Hepatocyte (in vitro differentiated cells): ENCODE measurements around the gene CRK. TPM values are rescaled to one million over a fixed set of nuclear protein-coding genes. Genes with fewer than 3 reads are reported as not detected.

Experiments used
- DNase-seq: peaks from one replicate; pipeline ENCODE4 v3.0.0-alpha.2; 2016; ENCODE audit warnings: low spot score
- H2AFZ ChIP-seq: fragments of 200-600 bp; sonication (generic); 2 replicates; pipeline ENCODE4 v1.6.0; 2016; ENCODE audit warnings: antibody characterized with exemption, mild to moderate bottlenecking
- H3K27ac ChIP-seq: fragments of 200-600 bp; sonication (generic); 2 replicates; pipeline ENCODE4 v1.5.1; 2016; ENCODE audit warnings: mild to moderate bottlenecking
- H3K27me3 ChIP-seq: fragments of 200-600 bp; sonication (generic); 2 replicates; pipeline ENCODE4 v1.6.1; 2016
- H3K36me3 ChIP-seq: fragments of 200-600 bp; sonication (generic); replicated peaks from 2 replicates; pipeline ENCODE4 v1.5.1; 2016; ENCODE audit warnings: low read depth; ENCODE audit not compliant: insufficient read depth
- H3K4me1 ChIP-seq: fragments of 200-600 bp; sonication (generic); 2 replicates; pipeline ENCODE4 v1.5.1; 2016; ENCODE audit warnings: mild to moderate bottlenecking, moderate library complexity; ENCODE audit not compliant: insufficient read depth
- H3K4me2 ChIP-seq: fragments of 200-600 bp; sonication (generic); 2 replicates; pipeline ENCODE4 v1.6.0; 2016
- H3K4me3 ChIP-seq: fragments of 200-600 bp; sonication (generic); 2 replicates; pipeline ENCODE4 v1.5.1; 2016; ENCODE audit warnings: mild to moderate bottlenecking
- H3K79me2 ChIP-seq: fragments of 200-600 bp; sonication (generic); 2 replicates; pipeline ENCODE4 v1.6.0; 2017; ENCODE audit warnings: mild to moderate bottlenecking
- H3K9me2 ChIP-seq: fragments of 200-600 bp; sonication (generic); replicated peaks from 2 replicates; pipeline ENCODE4 v1.6.0; 2017; ENCODE audit warnings: mild to moderate bottlenecking; ENCODE audit not compliant: insufficient read depth
- H3K9me3 ChIP-seq: fragments of 200-600 bp; sonication (generic); 2 replicates; pipeline ENCODE4 v1.5.1; 2016; ENCODE audit warnings: low read depth, mild to moderate bottlenecking
- H4K20me1 ChIP-seq: fragments of 200-600 bp; sonication (generic); 2 replicates; pipeline ENCODE4 v1.6.0; 2016; ENCODE audit warnings: mild to moderate bottlenecking; ENCODE audit not compliant: insufficient read depth, poor library complexity, severe bottlenecking
- EZH2 ChIP-seq: fragments of 200-600 bp; sonication (generic); IDR thresholded peaks from 2 replicates; pipeline ENCODE4 v1.6.1; 2016; ENCODE audit warnings: antibody characterized with exemption, mild to moderate bottlenecking, borderline replicate concordance
- EZH2phosphoT487 ChIP-seq: fragments of 200-600 bp; sonication (generic); IDR thresholded peaks from one replicate; pipeline ENCODE4 v1.6.1; 2018; ENCODE audit warnings: antibody characterized with exemption, mild to moderate bottlenecking, low read depth, moderate library complexity; ENCODE audit not compliant: unreplicated experiment, severe bottlenecking
- WGBS: methylation state at CpG from one replicate; pipeline ENCODE4 v1.1.6; 2016; ENCODE audit warnings: low lambda C conversion rate; ENCODE audit errors: missing lambda C conversion rate; 5-methylcytosine and 5-hydroxymethylcytosine counted together
- polyA plus RNA-seq: library from polyadenylated mRNA; unstranded; fragments of >200 nt; fragmentation: Nextera tagmentation; extraction: Ambion mirVana; gene quantifications from 2 replicates; pipeline ENCODE4 v1.2.1, GENCODE V29; 2016
- total RNA-seq: library from RNA; depleted of rRNA; stranded (reverse); fragments of >200 nt; gene quantifications from 2 replicates; pipeline ENCODE4 v1.2.3, GENCODE V29; 2014
- TF ChIP-seq, protein P1 (sequence below): fragments of 200-600 bp; sonication (generic); IDR thresholded peaks from 2 replicates; pipeline ENCODE4 v1.5.1; 2016; ENCODE audit warnings: antibody characterized with exemption, mild to moderate bottlenecking; ENCODE audit not compliant: poor library complexity

The CRK gene
- total and polyA plus RNA-seq, 2 experiments from 2014 or later = 66.5 to 72.1 TPM

DNA sequence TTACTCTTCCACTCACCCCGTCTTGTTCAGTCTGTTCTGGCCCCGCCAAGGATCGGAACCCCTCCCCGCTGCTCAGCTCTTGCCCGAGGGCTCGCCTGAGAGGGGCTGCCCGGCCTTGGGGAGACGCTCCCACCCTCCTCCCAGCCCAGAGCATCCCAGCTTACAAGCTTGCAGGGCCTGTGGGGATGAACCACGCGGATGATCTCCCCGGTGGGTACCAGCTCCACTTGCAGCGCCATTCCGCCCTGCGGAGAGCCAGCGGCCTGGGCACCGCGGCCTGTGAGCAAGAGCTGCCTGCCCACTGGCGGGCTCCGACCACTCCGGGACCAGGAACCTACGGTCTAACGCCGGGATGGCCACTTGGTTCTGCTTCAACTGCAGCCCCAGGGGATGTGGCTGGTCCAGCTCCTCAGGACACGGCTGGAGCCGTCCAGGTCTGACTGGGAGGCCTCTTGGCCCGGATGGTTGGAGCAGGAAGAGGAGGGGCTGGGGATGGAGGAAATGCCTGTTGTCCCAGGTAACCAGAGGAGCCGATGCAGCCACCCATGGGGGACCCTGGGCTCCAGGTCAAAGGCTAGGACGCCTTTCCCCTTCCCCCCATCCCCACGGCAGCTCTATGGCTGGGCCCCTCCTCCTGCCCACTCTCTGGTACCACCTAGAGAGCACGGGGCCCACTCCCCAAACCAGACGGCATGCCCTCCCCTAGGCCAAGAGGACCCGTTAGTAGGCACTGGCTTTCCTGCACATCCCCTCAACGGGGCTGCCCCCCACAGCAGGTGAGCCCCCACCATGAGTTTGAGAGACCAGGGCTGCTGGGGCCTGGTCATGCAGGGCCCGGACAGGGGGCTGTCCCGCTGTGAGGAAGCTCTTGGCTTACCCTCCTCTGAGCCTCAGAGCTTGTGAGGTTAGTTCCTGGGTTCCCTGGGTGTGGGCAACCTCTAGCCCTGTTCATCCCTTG, 36.5 kb upstream of the CRK start, which contains the start of gene MYO1C:
Gene MYO1C (minus strand): TSS at position 438 of the 958 bp plus-strand sequence. CDS start 199 bp downstream, at position 239.
- Histone ChIP-seq H3K36me3 (no peaks in the 10 kb centered on the region), H4K20me1 (no peaks in the 10 kb centered on the region), H3K4me3 (peak within 1 kb of the TSS; percentile 61), H3K9me2 (no peaks in the 10 kb centered on the region), H3K27me3 (no peaks in the 10 kb centered on the region), H3K9me3 (no peaks in the 10 kb centered on the region), H3K4me2 (peak within 1 kb of the TSS; percentile 99), H3K4me1 (peaks cover 33% of the 10 kb centered on the region), H3K27ac (peak within 1 kb of the TSS; percentile 71), H2AFZ (peak within 1 kb of the TSS; percentile 66), H3K79me2 (peaks cover 26% of the 10 kb centered on the region)
- WGBS = 57% methylated on average over 35 of the region's 35 CpGs
- TF ChIP-seq EZH2phosphoT487 (no peak), EZH2 (no peak)
- TF ChIP-seq, protein P1, sequence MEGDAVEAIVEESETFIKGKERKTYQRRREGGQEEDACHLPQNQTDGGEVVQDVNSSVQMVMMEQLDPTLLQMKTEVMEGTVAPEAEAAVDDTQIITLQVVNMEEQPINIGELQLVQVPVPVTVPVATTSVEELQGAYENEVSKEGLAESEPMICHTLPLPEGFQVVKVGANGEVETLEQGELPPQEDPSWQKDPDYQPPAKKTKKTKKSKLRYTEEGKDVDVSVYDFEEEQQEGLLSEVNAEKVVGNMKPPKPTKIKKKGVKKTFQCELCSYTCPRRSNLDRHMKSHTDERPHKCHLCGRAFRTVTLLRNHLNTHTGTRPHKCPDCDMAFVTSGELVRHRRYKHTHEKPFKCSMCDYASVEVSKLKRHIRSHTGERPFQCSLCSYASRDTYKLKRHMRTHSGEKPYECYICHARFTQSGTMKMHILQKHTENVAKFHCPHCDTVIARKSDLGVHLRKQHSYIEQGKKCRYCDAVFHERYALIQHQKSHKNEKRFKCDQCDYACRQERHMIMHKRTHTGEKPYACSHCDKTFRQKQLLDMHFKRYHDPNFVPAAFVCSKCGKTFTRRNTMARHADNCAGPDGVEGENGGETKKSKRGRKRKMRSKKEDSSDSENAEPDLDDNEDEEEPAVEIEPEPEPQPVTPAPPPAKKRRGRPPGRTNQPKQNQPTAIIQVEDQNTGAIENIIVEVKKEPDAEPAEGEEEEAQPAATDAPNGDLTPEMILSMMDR = no peak
- DNase-seq = no peak

DNA sequence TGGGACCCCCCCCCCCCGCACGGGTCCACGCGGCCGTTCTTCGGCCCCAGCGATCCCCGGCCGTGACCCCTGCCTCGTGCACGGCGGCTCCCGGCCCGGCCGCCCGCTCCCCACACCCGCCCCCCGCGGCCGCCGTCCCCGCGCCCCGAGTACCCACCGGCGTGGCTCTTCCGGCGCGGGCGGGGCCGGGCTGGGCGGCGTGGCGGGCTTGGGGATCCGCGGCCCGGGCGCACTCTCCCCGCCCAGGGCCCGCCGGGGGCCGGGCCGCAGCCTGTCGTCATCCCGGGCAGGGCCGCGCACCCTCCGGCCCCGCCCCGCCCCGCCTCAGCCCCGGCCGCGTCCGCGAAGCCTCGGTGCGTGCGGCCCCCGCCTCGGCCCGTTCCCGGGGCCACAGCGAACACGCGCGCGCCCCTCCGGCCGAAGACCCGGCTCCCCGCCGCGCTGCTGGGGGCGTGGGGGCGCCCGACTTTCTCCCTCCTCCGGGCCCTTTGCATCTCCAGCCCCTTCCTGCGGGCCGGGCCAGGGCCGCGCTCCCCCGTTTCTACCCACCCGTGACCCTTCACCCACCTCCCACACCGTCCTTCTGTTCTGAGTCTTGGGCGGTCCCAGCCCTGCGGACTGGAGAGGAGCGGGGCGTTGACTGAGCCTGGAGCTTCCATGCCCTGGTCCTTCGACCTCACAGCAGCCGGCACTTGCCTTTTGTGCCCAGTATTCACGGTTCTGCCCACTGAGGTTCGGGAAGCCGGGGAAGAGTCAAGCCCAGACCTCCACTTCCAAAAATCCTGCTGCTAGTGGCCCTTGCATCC, 35.6 kb upstream of the CRK start:
- Histone ChIP-seq H3K4me1 (peaks cover 40% of the 10 kb centered on the region), H3K36me3 (no peaks in the 10 kb centered on the region), H2AFZ (peak overlapping the region; percentile 83)

DNA sequence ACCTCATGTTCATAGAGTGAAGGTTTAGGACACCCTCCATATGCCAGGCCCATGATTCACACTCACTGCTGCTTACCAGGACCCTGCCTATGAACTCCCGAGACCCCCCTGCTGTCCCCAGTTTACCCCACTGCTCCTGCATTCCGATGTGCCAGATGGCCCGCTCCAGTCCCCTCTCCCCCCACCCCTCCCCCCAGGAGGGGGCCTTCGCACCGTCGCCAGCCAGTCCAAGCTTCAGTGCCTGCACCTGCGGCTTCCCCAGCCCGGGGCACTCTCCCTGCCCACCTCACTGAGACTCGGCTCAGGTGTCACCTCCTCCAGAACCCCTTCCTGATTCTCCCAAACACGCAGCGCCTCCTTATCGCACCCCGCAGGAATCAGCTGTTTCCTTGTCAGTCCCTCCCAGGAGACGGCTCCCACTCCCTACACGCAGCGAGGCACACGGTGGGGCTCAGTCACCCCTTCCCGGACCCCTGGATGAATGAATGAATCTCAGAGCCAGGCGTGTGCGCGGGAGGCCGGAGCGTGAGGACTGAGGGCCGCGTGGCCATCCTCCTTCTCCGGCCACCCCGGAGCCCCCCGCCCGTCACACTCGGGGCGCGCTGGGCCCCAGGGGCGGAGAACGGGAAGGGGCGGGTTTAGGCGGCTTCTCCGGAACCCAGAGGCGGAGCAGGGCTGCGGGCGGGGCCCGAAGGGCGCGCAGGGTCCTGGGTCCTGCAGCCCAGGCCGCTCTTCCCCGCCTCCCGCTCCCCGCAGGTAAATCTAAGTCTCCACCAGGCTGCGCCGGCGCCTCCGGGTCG, 34.8 kb upstream of the CRK start:
- peak; percentile 83 for DNase-seq
- 2% methylated on average over 26 of the region's 52 CpGs for WGBS
- H3K27me3 ChIP-seq = no peaks in the 10 kb centered on the region

More for the DNA sequence above, 35.6 kb upstream of the CRK start:
- 8% methylated on average over 22 of the region's 94 CpGs for WGBS
- Histone ChIP-seq H3K9me2 (no peaks in the 10 kb centered on the region), H3K27me3 (no peaks in the 10 kb centered on the region), H3K9me3 (no peaks in the 10 kb centered on the region), H3K79me2 (peaks cover 26% of the 10 kb centered on the region), H3K4me3 (peak overlapping the region; percentile 70), H4K20me1 (no peaks in the 10 kb centered on the region), H3K4me2 (peak overlapping the region; percentile 99), H3K27ac (peak overlapping the region; percentile 88)
- TF ChIP-seq, protein P1 = no peak
- peak; percentile 88 for DNase-seq

More for the DNA sequence above, 34.8 kb upstream of the CRK start:
- Histone ChIP-seq H3K4me3 (peak overlapping the region; percentile 70), H3K36me3 (no peaks in the 10 kb centered on the region), H3K9me3 (no peaks in the 10 kb centered on the region), H2AFZ (peak overlapping the region; percentile 83), H4K20me1 (no peaks in the 10 kb centered on the region), H3K9me2 (no peaks in the 10 kb centered on the region), H3K79me2 (peaks cover 32% of the 10 kb centered on the region), H3K4me1 (peaks cover 47% of the 10 kb centered on the region), H3K27ac (peak overlapping the region; percentile 88), H3K4me2 (peak overlapping the region; percentile 99)
- TF ChIP-seq EZH2phosphoT487 = no peak
- TF ChIP-seq, protein P1 = no peak
- TF ChIP-seq EZH2 = no peak
